Neural crest cell (in vitro differentiated cells): ENCODE measurements around the gene HBE1. TPM values are rescaled to one million over a fixed set of nuclear protein-coding genes. Genes with fewer than 3 reads are reported as not detected.
A peak's percentile ranks its signal among the peaks of the same experiment; 100 is the strongest.

Experiments used
- DNase-seq: peaks from one replicate; pipeline ENCODE4 v3.0.0; 2021; ENCODE audit warnings: low read depth, mixed read lengths, low spot score
- H3K27ac Mint-ChIP-seq: one replicate; pipeline ENCODE4 v1.8.0; 2021; ENCODE audit warnings: mild to moderate bottlenecking, mixed read lengths; ENCODE audit not compliant: unreplicated experiment
- H3K27me3 Mint-ChIP-seq: 2 replicates; pipeline ENCODE4 v1.8.0; 2021; ENCODE audit warnings: low read depth, mild to moderate bottlenecking, mixed read lengths
- H3K36me3 Mint-ChIP-seq: 2 replicates; pipeline ENCODE4 v1.8.0; 2021; ENCODE audit warnings: low read depth, mild to moderate bottlenecking, mixed read lengths
- H3K4me1 Mint-ChIP-seq: 2 replicates; pipeline ENCODE4 v1.8.0; 2021; ENCODE audit warnings: mixed read lengths
- H3K4me3 Mint-ChIP-seq: one replicate; pipeline ENCODE4 v1.8.0; 2021; ENCODE audit warnings: mild to moderate bottlenecking, mixed read lengths
- H3K9me3 Mint-ChIP-seq: 2 replicates; pipeline ENCODE4 v1.8.0; 2021; ENCODE audit warnings: mixed read lengths
- total RNA-seq: library from RNA; stranded (reverse); gene quantifications from 2 replicates; pipeline ENCODE4 v1.2.1, GENCODE V29; 2021
- TF ChIP-seq, protein P1 (sequence below): fragments of 200-600 bp; sonication (generic); conservative IDR thresholded peaks from 2 replicates; pipeline ENCODE4 v1.5.0; 2021; ENCODE audit warnings: antibody characterized with exemption, mild to moderate bottlenecking

Gene HBE1
- total RNA-seq, 1 donor from 2014 or later, result 0.56 TPM

DNA sequence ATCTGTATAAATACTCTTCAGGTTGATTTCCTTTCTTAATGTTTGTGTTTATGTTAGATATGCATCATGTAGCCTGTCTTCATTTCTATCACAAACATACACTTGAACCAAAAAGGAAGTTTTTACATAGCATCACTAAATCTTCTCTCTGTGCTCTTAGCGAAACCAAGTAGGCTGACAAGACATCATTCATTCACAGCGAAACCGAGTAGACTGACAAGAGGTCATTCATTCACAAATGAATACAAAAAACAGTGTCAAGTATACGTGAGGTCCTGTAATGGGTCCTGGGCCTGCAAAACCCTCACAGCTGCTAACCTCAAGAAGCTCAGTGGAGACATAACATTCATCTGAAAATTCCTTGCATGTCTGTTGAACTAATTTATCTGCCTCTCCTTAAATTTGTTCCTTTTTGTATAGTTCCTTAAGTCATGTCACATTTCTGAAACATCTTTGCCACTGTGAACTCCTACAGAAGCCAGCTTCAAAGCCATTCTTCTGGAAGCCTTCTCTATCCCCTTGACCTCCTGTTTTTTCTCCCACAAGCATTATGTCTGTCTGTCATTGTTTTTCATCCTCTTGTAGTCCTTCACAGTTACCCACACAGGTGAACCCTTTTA, 9.8 kb upstream of the HBE1 start:
- DNase-seq, result no peak
- no peaks in the 10 kb centered on the region for H3K9me3 Mint-ChIP-seq
- H3K4me3 Mint-ChIP-seq, result no peak overlapping the region
- H3K27me3 Mint-ChIP-seq, result no peaks in the 10 kb centered on the region
- H3K36me3 Mint-ChIP-seq, result no peaks in the 10 kb centered on the region
- peak overlapping the region; percentile 4 for H3K27ac Mint-ChIP-seq
- peaks cover 6% of the 10 kb centered on the region for H3K4me1 Mint-ChIP-seq
- TF ChIP-seq, protein P1, sequence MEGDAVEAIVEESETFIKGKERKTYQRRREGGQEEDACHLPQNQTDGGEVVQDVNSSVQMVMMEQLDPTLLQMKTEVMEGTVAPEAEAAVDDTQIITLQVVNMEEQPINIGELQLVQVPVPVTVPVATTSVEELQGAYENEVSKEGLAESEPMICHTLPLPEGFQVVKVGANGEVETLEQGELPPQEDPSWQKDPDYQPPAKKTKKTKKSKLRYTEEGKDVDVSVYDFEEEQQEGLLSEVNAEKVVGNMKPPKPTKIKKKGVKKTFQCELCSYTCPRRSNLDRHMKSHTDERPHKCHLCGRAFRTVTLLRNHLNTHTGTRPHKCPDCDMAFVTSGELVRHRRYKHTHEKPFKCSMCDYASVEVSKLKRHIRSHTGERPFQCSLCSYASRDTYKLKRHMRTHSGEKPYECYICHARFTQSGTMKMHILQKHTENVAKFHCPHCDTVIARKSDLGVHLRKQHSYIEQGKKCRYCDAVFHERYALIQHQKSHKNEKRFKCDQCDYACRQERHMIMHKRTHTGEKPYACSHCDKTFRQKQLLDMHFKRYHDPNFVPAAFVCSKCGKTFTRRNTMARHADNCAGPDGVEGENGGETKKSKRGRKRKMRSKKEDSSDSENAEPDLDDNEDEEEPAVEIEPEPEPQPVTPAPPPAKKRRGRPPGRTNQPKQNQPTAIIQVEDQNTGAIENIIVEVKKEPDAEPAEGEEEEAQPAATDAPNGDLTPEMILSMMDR, result no peak

GRCh38 chr11:5277807-5278382, 8.2 kb upstream of the HBE1 start:
- H3K4me3 Mint-ChIP-seq, result no peak overlapping the region
- H3K27ac Mint-ChIP-seq, result no peak overlapping the region
- H3K36me3 Mint-ChIP-seq, result no peaks in the 10 kb centered on the region
- no peaks in the 10 kb centered on the region for H3K9me3 Mint-ChIP-seq
- H3K4me1 Mint-ChIP-seq, result peaks cover 11% of the 10 kb centered on the region
- no peak for DNase-seq
- H3K27me3 Mint-ChIP-seq, result no peaks in the 10 kb centered on the region
- TF ChIP-seq, protein P1, result no peak

DNA sequence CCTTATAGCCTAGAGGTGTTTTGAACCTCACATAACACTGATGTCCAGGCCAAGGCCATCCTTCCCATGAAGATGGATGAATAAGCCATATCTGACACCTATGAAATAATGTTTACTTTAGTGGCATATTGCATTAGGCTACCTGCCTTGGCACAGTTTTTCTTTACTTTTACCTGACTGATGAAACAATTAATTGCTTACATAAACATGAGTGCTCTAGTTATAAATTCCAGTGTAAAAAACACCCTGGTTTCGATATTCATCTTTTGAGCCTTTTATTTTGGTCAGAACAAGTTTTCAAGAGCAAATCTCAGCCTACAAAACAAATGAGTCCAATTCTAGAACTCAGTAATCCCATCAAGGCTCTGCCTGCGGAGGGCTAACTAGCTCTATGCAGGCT, 7.0 kb upstream of the HBE1 start:
- no peak for DNase-seq
- Mint-ChIP-seq H3K27ac (no peak overlapping the region), H3K4me3 (no peak overlapping the region), H3K27me3 (no peaks in the 10 kb centered on the region), H3K9me3 (no peaks in the 10 kb centered on the region), H3K4me1 (peaks cover 11% of the 10 kb centered on the region), H3K36me3 (no peaks in the 10 kb centered on the region)
- TF ChIP-seq, protein P1, result no peak

GRCh38 chr11:5275369-5276110, 5.8 kb upstream of the HBE1 start:
- no peak overlapping the region for H3K4me3 Mint-ChIP-seq
- DNase-seq, result no peak
- no peak overlapping the region for H3K27ac Mint-ChIP-seq
- TF ChIP-seq, protein P1, result no peak
- H3K36me3 Mint-ChIP-seq, result no peaks in the 10 kb centered on the region
- no peaks in the 10 kb centered on the region for H3K27me3 Mint-ChIP-seq
- no peaks in the 10 kb centered on the region for H3K9me3 Mint-ChIP-seq
- peaks cover 8% of the 10 kb centered on the region for H3K4me1 Mint-ChIP-seq

DNA sequence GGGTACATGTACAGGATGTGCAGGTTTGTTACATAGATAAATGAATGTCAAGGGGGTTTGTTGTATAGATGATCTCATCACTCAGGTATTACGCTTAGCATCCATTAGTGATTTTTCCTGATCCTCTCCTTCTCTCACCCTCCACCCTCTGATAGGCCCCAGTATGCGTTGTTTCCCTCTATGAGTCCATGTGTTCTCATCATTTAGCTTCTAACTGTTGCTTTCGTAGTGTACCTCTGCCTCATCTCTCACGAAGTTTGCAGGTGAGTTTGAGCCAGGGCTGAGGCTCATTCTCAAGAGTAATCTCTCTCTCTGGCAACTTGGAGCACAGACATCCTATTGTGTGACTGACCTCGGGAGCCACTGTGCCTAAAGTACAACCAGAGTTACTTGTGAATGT, 4.7 kb upstream of the HBE1 start:
- no peak for DNase-seq
- H3K4me1 Mint-ChIP-seq, result peaks cover 7% of the 10 kb centered on the region
- H3K27ac Mint-ChIP-seq, result peak overlapping the region; percentile 4
- no peaks in the 10 kb centered on the region for H3K36me3 Mint-ChIP-seq
- H3K4me3 Mint-ChIP-seq, result no peak overlapping the region
- H3K27me3 Mint-ChIP-seq, result no peaks in the 10 kb centered on the region
- H3K9me3 Mint-ChIP-seq, result no peaks in the 10 kb centered on the region
- TF ChIP-seq, protein P1, result no peak
